Measurements from ENCODE around the gene EFR3B.

- TF ChIP-seq IRF1 (CRISPR knock-in tag; IDR thresholded peaks at IDR 0.05) (no peak), ZNF281 (CRISPR knock-in tag; IDR thresholded peaks at IDR 0.05) (no peak), FOXP1 (CRISPR knock-in tag; IDR thresholded peaks at IDR 0.05; ENCODE audit: borderline replicate concordance) (no peak), CTCF (IDR thresholded peaks at IDR 0.05) (no peak), ETV6 (CRISPR knock-in tag; IDR thresholded peaks at IDR 0.05) (no peak), USF2 (CRISPR knock-in tag; IDR thresholded peaks at IDR 0.05) (no peak), SP1 (CRISPR knock-in tag; conservative IDR thresholded peaks at IDR 0.05) (no peak), NFYB (CRISPR knock-in tag; conservative IDR thresholded peaks at IDR 0.05; ENCODE audit: low read depth) (no peak)
These were observed 61.5 kb downstream of the EFR3B start for GRCh38 chr2:25103287-25103871.

All from WTC11 (cell line).